Daoy (cell line): ENCODE data around the gene NLGN1. TPM values are rescaled to one million over a fixed set of nuclear protein-coding genes. Genes with fewer than 3 reads are reported as not detected.
"Not testable (repeated sequence)": the region's sequence is repeated elsewhere in the genome, so short reads cannot be mapped to it uniquely, and the experiment has no call there.

ENCODE experiments used
- DNase-seq: peaks from one replicate; pipeline ENCODE4 v3.0.0-alpha.2; 2015; ENCODE audit warnings: low read depth
- total RNA-seq: library from RNA; depleted of rRNA; stranded (reverse); fragments of >200 nt; shearing (Covaris generic); gene quantifications from 2 replicates; pipeline ENCODE4 v1.2.3, GENCODE V29; 2014

The NLGN1 gene
- total RNA-seq, 1 experiment from 2014 or later: 12.1 TPM

DNA sequence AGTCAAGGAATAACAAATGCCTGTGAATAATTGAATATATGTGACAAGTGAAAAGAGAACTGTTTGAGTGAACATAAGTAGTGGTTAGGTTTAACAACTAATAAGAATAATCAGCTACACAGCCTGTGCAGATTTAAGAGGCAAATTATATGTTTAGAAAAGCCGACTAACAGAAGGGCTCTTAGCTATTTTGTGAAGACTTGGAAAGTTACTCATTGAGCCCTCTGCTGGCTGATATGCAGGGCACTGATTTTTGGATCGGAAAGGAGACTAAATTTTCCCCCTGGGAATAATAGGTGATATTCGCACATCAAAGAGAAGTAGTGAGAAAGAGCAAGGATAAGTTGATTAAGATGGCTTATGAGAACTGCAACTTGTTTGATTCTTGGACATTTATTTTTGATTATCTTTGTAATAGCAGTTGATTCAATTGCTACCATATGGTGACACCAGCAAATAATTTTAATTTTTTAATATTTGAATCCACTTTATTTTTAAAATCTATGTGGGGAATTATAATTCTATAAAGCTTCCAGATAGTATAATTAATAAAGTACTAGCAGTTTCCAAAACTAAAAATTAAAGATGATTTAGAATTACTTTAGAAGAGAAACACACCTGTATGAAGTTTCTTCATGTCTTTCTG lies 156.2 kb downstream of the NLGN1 start:
- DNase-seq: peak; percentile 39

DNA sequence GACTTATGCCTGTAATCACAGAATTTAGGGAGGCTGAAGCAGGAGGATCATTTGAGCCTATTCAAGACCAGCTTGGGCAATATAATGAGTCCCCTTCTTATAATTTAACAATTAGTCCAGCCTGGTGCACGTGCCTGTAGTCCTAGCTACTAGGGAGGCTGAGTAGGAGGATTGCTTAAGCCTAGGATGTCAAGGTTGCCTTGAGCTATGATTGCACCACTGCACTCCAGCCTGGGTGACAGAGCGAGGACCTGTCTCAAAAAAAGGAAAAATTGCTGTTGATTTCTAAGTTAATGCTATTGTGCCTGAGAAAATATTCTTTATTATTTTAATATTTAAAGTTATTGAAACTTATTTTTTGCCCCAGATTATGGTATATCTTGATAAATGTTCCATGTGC lies 159.0 kb downstream of the NLGN1 start:
- DNase-seq: no peak

DNA sequence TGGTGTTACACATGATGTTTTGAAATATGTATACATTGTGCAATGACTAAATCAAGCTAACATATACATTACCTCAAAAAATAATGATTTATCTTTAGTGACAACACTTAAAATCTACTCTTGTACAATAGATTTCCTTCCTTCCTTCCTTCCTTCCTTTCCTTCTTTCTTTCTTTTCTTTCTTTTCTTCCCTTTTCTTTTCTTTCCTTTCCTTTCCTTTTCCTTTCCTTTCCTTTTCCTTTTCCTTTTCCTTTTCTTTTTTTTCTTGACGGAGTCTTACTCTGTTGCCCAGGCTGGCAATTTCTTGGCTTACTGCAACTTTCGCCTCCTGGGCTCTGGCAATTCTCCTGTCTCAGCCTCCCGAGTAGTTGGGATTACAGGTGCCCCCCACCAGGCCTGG lies 170.5 kb downstream of the NLGN1 start:
- DNase-seq: no peak

- no peak for DNase-seq
Measured at GRCh38 chr3:173568623-173569022, 171.1 kb downstream of the NLGN1 start.

DNA sequence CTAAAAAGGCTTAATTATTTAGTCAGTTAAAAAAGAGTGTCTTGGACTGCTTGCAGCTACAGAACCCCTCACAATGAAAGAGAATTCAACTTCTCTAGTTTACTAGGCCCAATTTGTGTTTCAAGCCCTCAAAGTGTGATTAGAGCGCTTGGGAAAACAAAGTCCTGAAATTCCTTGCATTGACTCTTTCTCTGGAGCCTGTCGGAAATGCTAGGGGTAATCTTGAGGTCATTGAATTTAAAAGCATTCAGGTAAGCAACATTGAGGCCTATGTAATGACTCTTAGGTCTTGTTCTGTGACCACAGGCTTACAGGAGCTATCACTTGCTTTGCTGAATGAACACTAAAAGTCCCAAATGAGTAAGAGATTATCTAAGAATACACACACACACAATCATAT lies 186.0 kb downstream of the NLGN1 start:
- no peak for DNase-seq

GRCh38 chr3:173584093-173584837 lies 186.7 kb downstream of the NLGN1 start:
- DNase-seq: peak; percentile 69

DNA sequence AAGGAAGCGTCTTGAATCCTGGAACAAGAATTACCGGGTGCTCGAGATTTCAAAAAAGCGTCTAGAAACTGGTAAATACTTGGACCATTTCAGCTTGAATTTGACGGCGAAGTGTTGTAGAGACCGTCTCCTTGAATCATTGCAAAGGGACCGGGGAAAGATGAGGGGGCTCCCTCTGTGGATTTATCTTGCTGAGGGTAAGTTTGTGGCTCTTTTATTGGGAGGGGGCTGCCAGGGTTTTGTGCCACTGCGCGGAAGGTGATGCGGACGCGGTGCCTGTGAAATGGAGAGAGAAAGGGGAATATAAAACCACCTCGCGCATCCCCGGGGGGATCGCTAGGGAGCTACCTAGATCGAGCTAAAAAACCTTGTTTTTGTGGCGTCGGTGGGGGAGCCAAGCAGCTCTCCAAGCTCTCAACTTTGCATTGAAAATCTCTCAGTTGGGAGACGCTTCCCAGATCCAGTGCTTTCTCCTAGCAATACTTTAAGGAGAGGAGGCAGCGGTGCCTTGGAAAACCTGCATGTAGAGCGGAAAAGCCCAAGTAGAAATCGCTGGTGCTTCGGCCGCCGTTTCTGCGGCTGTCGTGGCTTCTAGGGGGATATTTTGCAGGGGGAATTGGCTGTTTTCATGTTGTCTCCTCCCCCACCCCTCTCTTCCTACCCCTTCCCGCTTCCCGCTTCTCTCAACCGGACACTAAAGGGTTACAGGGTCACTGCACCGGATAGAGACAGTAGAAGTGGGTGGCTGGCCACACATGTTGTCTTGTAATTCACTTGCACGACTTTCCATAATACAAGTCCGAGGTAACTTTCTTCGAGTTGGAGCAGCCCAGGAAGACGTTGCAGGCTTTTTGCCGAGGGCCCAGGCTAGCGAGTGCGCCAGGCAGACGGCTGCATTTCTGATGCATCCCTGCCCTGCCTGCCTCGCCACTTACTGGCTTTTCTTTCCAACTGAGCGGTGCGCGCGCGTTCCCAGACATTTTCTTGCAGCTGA lies 187.6 kb downstream of the NLGN1 start:
- DNase-seq: peak; percentile 77

DNA sequence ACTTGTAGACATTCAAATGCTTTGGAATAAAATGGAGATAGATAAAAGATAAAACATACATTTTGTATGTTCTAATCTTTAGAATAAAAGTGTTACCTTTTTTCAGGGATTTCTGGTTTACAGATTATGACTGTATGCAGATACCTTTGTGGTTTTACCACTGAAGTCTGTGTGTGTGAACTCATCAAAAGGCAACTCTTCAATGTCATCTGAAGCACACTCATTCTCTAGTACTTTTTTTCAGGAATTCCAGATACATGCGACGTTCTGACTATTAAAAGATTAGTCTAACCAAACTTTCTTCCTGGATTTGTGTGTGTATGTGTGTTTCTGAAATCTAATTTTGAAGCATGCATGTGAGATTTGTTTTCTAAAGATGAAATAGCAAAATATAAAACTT lies 188.6 kb downstream of the NLGN1 start:
- DNase-seq: peak; percentile 34

GRCh38 chr3:173587055-173587454 lies 189.5 kb downstream of the NLGN1 start:
- no peak for DNase-seq

GRCh38 chr3:173588556-173588955 lies 191.0 kb downstream of the NLGN1 start:
- no peak for DNase-seq

DNA sequence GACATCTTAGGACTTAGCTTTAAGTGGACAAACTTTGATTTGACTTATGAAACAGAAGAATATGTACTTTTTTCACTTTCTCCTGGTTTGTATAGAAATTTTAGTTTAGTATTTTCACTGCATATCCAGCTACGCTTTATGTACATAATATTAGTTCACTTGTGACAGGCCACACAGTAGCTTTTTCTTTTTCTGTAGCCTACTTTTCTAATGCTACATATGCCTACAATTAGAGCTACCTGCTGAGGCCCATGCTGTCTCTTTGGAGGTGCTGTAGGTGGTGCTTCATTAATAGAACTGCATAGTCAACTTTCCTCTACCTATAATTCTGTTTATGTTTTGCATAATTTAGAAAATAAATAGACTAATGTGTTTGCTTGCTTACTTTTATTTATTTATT lies 191.6 kb downstream of the NLGN1 start:
- no peak for DNase-seq

DNA sequence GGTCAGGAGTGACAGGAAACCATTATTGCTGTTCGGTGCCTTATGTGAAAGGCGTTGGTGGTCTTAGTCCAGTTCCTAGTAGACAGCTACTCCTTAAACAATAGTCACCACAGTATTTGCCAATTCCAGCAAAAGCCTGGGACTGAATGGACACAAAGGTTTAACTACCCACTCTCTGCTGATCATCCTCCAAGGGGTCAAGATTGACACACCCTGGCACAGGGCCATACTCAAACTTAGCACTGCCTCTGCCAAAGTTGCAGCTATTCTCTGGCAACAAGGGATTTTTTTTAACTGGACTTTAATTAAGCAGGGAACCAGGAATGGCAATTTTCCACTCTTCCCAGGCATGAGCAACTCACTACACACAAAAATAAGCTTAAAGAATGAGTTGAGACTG lies 193.9 kb downstream of the NLGN1 start:
- DNase-seq: no peak

DNA sequence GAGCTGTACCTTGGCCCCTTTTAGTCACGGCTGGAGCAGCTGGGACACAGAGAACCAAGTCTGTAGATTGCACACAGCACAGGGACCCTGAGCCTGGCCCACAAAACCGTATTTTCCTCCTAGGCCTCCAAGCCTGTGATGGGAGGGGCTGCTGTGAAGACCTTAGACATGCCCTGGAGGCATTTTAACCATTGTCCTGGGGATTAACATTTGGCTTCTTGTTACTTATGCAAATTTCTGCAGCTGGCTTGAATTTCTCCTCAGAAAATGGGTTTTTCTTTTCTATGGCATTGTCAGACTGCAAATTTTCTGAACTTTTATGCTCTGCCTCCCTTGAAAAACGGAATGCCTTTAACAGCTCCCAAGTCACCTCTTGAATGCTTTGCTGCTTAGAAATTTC lies 197.3 kb downstream of the NLGN1 start:
- not testable (repeated sequence) for DNase-seq

DNA sequence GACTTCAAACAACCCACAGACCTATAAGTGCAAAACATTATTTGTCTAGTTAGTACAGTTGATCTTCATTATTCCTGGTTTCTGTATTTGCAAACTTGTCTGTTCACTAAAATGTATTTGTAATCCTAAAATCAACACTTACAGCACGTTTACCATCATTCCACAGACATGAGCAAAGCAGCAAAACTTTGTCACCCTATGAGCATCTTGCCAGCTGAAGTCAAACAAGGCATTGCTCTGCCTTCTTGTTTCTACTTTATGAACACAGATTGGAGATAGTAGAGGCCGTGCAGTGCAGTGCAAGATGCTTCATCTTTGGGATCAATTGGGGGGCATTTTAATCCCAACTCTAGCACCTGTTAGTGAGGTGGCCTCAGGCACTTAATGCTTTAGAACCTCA lies 202.1 kb downstream of the NLGN1 start:
- DNase-seq: no peak

DNA sequence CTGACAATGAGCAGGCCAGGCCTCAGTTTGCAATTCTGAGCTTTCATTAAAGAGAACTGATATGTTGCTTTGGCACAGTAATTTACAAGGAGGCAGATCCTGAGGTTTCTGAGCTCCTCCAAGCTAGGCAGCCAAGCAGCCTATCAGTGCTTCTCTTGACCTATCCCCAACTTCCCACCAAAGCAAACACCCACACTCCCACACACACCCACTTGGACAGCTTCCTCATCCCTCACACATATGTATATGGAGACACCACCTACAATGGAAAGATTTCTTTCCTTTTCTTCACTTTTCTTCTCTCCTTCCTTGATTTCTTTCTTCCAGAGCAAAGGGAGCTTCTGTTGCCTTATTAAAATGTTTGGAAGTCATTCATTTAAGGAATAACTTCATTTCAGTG lies 217.0 kb downstream of the NLGN1 start:
- no peak for DNase-seq

DNA sequence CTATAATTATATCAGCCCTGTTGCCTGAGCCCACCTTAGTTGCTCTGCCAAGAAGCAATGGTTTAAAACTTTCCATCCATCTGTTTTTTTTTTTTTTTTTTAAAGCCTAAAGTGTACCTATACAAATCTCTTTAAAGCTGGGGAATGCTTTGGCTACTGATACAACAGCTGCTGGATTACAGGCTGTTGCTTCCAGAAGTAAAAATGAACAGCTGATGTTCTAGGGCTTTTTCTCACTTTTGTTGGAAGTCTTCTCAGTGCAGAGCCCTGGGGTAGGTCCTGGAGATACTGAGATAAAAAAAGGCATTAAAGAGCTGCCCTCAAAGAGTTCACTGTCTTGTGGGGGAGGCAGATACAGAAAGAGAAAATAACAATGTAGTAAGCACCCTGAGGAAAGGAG lies 218.1 kb downstream of the NLGN1 start:
- DNase-seq: no peak

DNA sequence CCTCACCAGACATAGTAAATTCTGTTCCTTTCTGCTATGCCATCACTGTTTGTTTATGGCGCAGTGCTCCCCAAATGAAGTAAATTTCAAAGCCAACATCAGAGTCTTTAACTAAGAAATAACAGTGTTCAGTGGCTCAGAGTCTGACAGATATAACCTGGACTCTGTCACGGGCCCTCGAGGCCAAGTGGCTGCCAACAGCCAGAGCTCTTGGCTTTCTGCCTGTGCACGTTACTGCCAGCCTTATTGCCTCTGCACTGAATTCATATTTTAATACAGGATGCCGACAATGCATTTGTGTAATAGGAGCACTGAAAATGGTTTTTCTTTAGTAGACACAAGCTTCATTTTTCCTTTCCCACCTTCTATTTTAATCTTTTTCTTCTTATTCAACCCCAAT lies 219.9 kb downstream of the NLGN1 start:
- DNase-seq: no peak

GRCh38 chr3:173618148-173618547 lies 220.6 kb downstream of the NLGN1 start:
- DNase-seq: no peak

GRCh38 chr3:173618703-173619102 lies 221.2 kb downstream of the NLGN1 start:
- DNase-seq: no peak

GRCh38 chr3:173622166-173622565 lies 224.6 kb downstream of the NLGN1 start:
- no peak for DNase-seq

GRCh38 chr3:173624086-173624485 lies 226.5 kb downstream of the NLGN1 start:
- no peak for DNase-seq

DNA sequence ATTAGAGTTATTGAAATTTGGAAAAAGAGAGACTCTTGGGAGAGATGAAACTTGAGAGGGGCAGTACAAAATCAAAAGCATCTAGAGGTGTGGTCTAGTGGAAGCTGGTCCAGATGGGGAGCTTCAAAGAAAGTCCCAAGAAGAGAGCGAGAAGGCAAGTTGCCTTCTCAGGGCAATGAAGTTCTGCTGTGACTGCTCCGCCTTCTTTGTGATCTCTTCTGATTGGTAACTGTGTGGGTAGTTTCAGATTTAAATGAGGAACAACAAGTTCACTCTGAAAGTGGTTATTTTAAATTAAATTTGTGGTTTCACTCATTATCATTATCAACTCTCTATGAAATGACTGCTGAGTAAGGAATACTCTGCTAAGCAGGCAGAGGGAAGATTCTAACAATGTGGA lies 233.3 kb downstream of the NLGN1 start:
- no peak for DNase-seq
